CD8-positive, alpha-beta memory T cell (primary cell): Measurements from ENCODE around the gene ATG12. TPM values are rescaled to one million over a fixed set of nuclear protein-coding genes. Genes with fewer than 3 reads are reported as not detected.

Experiments
- CTCF ChIA-PET: fragments of 350-600 bp; sonication (Branson Sonifier 250); formaldehyde crosslinking; loops from one replicate; lab custom pipeline; 2021; ENCODE audit warnings: antibody characterized with exemption; lab: Charles Lee
- POLR2A ChIA-PET: fragments of 350-600 bp; sonication (Branson Sonifier 250); formaldehyde crosslinking; loops from one replicate; lab custom pipeline; 2021; ENCODE audit warnings: antibody characterized with exemption; lab: Charles Lee
- DNase-seq, 5 donors: peaks; one replicate each; pipeline versions ENCODE4 v3.0.0 to v3.0.0-alpha.2; 2020 to 2022; ENCODE audit warnings: mixed read lengths in 1 of 5
- H3K27ac ChIP-seq: one replicate; pipeline ENCODE4 v1.7.0; 2013; ENCODE audit warnings: low read depth, mild to moderate bottlenecking, low read length, moderate library complexity
- H3K27me3 ChIP-seq: 2 replicates; pipeline ENCODE4 v1.7.0; 2013; ENCODE audit warnings: low read length, mild to moderate bottlenecking; ENCODE audit not compliant: insufficient read depth, poor library complexity, severe bottlenecking
- H3K36me3 ChIP-seq: 2 replicates; pipeline ENCODE4 v1.7.0; 2013; ENCODE audit warnings: mild to moderate bottlenecking, low read length, moderate library complexity; ENCODE audit not compliant: insufficient read depth
- H3K4me1 ChIP-seq: 2 replicates; pipeline ENCODE4 v1.7.0; 2013; ENCODE audit warnings: mild to moderate bottlenecking, low read length, moderate library complexity; ENCODE audit not compliant: insufficient read depth
- H3K4me3 ChIP-seq: 2 replicates; pipeline ENCODE4 v1.7.0; 2013; ENCODE audit warnings: mild to moderate bottlenecking, low read length
- H3K9me3 ChIP-seq: 2 replicates; pipeline ENCODE4 v1.7.0; 2013; ENCODE audit warnings: mild to moderate bottlenecking, low read length
- H3K27ac Mint-ChIP-seq, 8 donors: one replicate each; pipeline ENCODE4 v1.8.0; 2020 to 2021; ENCODE audit warnings: mixed read lengths in 8 of 8, mild to moderate bottlenecking in 6 of 8, inconsistent platforms in 3 of 8, moderate library complexity in 3 of 8
- H3K27me3 Mint-ChIP-seq, 2 donors: one replicate each; pipeline ENCODE4 v1.8.0; 2020 to 2021; ENCODE audit warnings: mixed read lengths in 2 of 2, mild to moderate bottlenecking in 1 of 2, moderate library complexity in 1 of 2
- H3K36me3 Mint-ChIP-seq, 3 donors: one replicate each; pipeline ENCODE4 v1.8.0; 2020 to 2021; ENCODE audit warnings: mixed read lengths in 3 of 3, inconsistent platforms in 1 of 3, mild to moderate bottlenecking in 1 of 3
- H3K4me1 Mint-ChIP-seq, 3 donors: one replicate each; pipeline ENCODE4 v1.8.0; 2020 to 2021; ENCODE audit warnings: mixed read lengths in 3 of 3, inconsistent platforms in 1 of 3, mild to moderate bottlenecking in 1 of 3
- H3K4me3 Mint-ChIP-seq, 7 donors: one replicate each; pipeline ENCODE4 v1.8.0; 2020 to 2021; ENCODE audit warnings: mixed read lengths in 7 of 7, mild to moderate bottlenecking in 6 of 7, moderate library complexity in 4 of 7, inconsistent platforms in 2 of 7
- H3K9me3 Mint-ChIP-seq, 5 donors: one replicate each; pipeline ENCODE4 v1.8.0; 2020 to 2022; ENCODE audit warnings: mixed read lengths in 5 of 5, mild to moderate bottlenecking in 3 of 5, moderate library complexity in 2 of 5, inconsistent platforms in 1 of 5
- polyA plus RNA-seq: library from polyadenylated mRNA; unstranded; fragments of 300-500 nt; fragmentation: Illumina TruSeq; gene quantifications from one replicate; pipeline ENCODE4 v1.2.3, GENCODE V29; 2021
- total RNA-seq, 2 experiments: library from RNA; stranded (reverse); gene quantifications; one replicate each; pipeline ENCODE4 v1.2.3, GENCODE V29; 2021

The ATG12 gene
- total and polyA plus RNA-seq, 3 experiments from 2014 or later: 39.4 to 114 (median 44.6) TPM

DNA sequence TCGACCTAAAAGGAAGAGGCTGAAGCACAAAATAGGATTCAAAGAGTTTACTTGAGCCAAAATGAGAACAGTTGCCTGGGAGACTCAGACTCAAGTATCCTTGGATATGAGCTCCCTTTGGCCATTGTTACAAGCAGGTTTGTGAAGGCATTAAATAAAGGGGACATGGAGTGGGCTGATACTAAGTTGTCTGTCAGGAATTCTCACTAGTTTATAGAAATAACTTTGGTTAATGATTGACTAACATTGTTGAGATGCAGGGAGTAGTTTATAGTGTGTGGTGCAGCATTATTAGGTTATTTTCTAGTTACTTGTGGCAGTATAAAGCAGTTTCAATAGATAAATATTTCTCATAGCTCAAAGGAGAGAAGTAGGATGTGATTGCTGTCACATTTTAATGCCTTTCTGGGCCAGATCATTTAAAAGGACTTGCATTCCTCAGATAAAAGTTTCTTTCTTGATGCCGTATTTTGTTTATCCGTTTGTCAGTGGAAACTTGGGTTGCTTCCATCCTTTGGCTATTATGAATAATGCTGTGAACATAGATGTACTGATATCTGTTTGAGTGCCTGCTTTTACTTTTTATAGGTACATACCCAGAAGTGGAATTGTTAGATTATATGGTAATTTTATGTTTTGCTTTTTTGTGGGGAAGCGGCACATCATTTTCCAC is 9.5 kb upstream of the ATG12 start:
- no peak overlapping the region for H3K4me3 Mint-ChIP-seq
- H3K27ac Mint-ChIP-seq: no peak overlapping the region
- POLR2A ChIA-PET: no interaction called here
- H3K4me1 Mint-ChIP-seq: peaks cover 27 to 60% (median 45%) of the 10 kb centered on the region in 3 donors
- peaks cover 2 to 12% (median 4%) of the 10 kb centered on the region in 3 donors for H3K36me3 Mint-ChIP-seq
- Histone ChIP-seq H3K4me3 (no peak overlapping the region), H3K4me1 (no peaks in the 10 kb centered on the region), H3K9me3 (no peaks in the 10 kb centered on the region), H3K36me3 (peaks cover 5% of the 10 kb centered on the region), H3K27me3 (no peaks in the 10 kb centered on the region), H3K27ac (no peak overlapping the region)
- DNase-seq: no peak
- CTCF ChIA-PET: no interaction called here
- H3K9me3 Mint-ChIP-seq: peaks cover 0 to 10% (median 6%) of the 10 kb centered on the region in 5 donors
- no peaks in the 10 kb centered on the region for H3K27me3 Mint-ChIP-seq

DNA sequence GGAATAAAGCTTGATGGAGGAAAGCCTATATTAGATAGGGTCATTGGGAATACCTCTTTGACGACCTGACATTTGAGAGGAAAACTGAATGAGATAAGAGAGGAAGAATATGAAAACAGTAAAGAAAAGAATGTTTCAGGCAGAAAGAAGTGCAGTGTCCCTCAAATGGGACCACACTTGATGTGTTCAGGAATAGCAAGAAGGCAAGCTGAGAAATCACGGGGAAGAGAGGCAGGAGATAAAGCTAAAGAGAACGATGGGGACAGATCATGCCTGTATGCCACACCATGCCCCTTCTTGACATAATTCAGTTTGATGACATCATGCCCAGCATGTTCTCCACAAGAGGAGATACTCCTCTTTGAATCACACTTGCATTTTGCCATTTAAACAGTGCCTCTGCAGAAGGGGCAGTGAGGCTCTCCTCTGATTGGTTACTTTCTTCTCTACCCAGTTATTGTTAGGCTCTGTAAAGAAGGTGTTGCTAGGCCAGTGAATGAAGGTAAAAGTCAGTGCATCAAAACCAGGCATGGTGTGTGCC is 8.0 kb upstream of the ATG12 start:
- POLR2A ChIA-PET: no interaction called here
- no peaks in the 10 kb centered on the region for H3K9me3 ChIP-seq
- CTCF ChIA-PET: no interaction called here
- H3K27ac ChIP-seq: no peak overlapping the region
- H3K4me1 Mint-ChIP-seq: peaks cover 32 to 71% (median 47%) of the 10 kb centered on the region in 3 donors
- peaks cover 0 to 10% (median 6%) of the 10 kb centered on the region in 5 donors for H3K9me3 Mint-ChIP-seq
- H3K36me3 ChIP-seq: peaks cover 4% of the 10 kb centered on the region
- peak overlapping the region in 2 of 8 donors; percentile 6 to 12 for H3K27ac Mint-ChIP-seq
- H3K36me3 Mint-ChIP-seq: peaks cover 2 to 12% (median 4%) of the 10 kb centered on the region in 3 donors
- no peak overlapping the region for H3K4me3 ChIP-seq
- H3K27me3 Mint-ChIP-seq: no peaks in the 10 kb centered on the region
- DNase-seq: no peak
- H3K27me3 ChIP-seq: no peaks in the 10 kb centered on the region
- no peak overlapping the region for H3K4me3 Mint-ChIP-seq
- H3K4me1 ChIP-seq: no peaks in the 10 kb centered on the region

DNA sequence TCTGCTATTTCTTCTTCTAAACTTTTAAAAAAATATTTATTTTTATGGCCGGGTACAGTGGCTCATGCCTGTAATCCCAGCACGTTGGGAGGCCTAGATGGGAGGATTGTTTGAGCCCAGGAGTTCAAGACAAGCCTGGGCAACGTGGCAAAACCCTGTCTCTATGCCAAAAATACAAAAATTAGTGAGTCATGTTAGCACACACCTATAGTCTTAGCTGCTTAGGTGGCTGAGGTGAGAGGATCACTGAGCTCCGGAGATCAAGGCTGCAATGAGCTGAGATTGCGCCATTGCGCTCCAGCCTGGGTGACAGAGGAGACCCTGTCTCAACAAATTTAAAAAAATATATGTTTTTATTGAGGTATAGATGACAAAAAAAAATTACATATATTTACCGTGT is 5.9 kb upstream of the ATG12 start:
- no peak overlapping the region for H3K4me3 Mint-ChIP-seq
- CTCF ChIA-PET: interaction anchor here (1.4 kb wide), 1 partner anchor 21 kb away, joined by 3 read pairs; no protein-coding TSS in a partner anchor
- no peaks in the 10 kb centered on the region for H3K27me3 Mint-ChIP-seq

DNA sequence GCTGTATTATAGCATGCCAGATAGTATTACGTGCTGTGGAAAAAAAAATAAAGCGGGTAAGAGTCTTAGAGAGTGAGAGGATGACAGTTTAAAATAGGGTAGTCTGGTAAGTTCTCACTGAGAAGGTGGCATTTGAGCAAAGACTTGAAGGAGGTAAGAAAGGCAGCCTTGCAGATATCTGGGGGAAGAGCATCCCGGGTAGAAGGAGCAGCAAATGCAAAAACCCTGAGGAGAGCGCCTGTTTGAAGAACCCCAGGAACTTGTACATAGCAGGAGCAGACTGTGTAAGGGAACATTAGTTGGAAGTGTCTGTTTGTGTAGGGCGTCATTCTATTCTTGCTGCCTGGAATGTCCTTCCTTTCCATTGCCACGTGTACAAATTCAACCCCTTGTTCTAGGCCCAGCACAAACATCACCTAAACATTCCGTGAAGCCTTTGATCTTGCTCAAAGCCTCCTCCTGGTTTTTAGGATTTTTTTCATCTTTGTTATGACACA is 3.0 kb upstream of the ATG12 start:
- Histone ChIP-seq H3K27me3 (no peaks in the 10 kb centered on the region), H3K4me3 (no peak overlapping the region), H3K9me3 (no peaks in the 10 kb centered on the region), H3K4me1 (peaks cover 25% of the 10 kb centered on the region), H3K36me3 (no peaks in the 10 kb centered on the region), H3K27ac (no peak overlapping the region)
- H3K27ac Mint-ChIP-seq: peak overlapping the region in 3 of 8 donors; percentile 16 to 95 (median 48)
- POLR2A ChIA-PET: no interaction called here
- peak overlapping the region; percentile 16 to 99 (median 58) for H3K4me3 Mint-ChIP-seq
- no peaks in the 10 kb centered on the region for H3K27me3 Mint-ChIP-seq
- CTCF ChIA-PET: no interaction called here
- DNase-seq: no peak
- peaks cover 0 to 12% (median 0%) of the 10 kb centered on the region in 3 donors for H3K36me3 Mint-ChIP-seq
- no peaks in the 10 kb centered on the region for H3K9me3 Mint-ChIP-seq
- peaks cover 44 to 67% (median 59%) of the 10 kb centered on the region in 3 donors for H3K4me1 Mint-ChIP-seq

More for the DNA sequence above, 5.9 kb upstream of the ATG12 start:
- H3K4me1 ChIP-seq: peaks cover 9% of the 10 kb centered on the region
- H3K36me3 ChIP-seq: no peaks in the 10 kb centered on the region
- Mint-ChIP-seq H3K4me1 (peaks cover 39 to 69% (median 58%) of the 10 kb centered on the region in 3 donors), H3K9me3 (no peaks in the 10 kb centered on the region), H3K27ac (no peak overlapping the region), H3K36me3 (peaks cover 0 to 2% (median 0%) of the 10 kb centered on the region in 3 donors)
- H3K9me3 ChIP-seq: no peaks in the 10 kb centered on the region
- no peak for DNase-seq
- POLR2A ChIA-PET: no interaction called here
- no peak overlapping the region for H3K27ac ChIP-seq
- no peak overlapping the region for H3K4me3 ChIP-seq
- no peaks in the 10 kb centered on the region for H3K27me3 ChIP-seq

DNA sequence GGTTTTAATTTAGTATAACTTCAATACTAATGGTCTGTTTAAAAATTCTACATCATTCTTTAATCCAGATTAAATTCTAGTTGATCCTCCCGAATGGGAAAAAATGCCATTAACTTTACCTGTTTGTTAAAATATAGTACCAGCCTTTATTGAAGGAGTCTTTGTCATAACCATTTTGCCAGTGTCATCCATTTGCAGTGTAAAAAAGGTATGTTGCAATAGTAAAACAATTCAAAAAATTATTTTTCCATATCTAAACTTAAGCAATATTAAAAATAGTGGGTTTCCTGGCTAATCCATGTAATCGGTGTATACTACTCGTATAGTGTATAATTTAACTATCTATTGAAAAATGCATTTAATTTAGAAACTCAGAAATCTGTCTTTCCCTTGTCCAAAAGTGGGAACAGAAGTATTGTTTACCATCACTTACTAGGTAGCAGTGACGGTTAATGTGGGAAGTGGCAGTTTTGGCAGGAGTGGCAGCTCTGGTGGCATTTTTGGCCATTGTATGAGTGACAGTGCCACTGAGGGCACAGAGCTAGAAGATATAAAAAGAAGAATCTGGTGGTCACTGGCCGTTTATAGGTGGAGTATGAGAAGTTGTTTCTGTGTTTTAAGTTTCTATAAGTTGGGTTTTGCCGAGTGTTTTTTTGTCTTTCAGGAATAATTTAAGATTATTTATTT is 2.2 kb upstream of the ATG12 start:
- peaks cover 0 to 12% (median 0%) of the 10 kb centered on the region in 3 donors for H3K36me3 Mint-ChIP-seq

DNA sequence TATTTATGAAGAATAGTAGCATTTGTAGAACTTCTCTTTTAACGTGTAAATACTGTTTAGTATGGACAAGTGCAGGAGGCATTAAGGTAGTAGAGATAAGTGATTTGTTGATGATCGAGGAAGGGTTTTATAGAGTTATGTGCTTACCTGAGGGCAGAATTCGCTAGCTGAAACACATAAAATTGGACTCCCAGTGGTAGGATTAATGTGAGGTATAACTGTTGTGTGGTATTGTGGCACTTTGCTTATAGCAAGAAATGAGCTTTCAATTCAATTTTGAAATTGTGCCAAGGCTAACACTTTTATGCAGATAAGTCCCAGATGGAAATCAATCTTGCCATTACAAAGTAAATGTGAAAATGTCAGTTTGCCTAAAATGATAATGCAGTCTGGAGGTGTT is 1.6 kb upstream of the ATG12 start:
- H3K27me3 Mint-ChIP-seq: no peaks in the 10 kb centered on the region
- no peaks in the 10 kb centered on the region for H3K9me3 ChIP-seq
- no peak overlapping the region for H3K27ac ChIP-seq
- H3K27ac Mint-ChIP-seq: peak overlapping the region; percentile 83 to 99 (median 97)
- peaks cover 52 to 72% (median 65%) of the 10 kb centered on the region in 3 donors for H3K4me1 Mint-ChIP-seq
- ChIA-PET CTCF (no interaction called here), POLR2A (no interaction called here)
- peak overlapping the region; percentile 95 for H3K4me3 ChIP-seq
- H3K36me3 ChIP-seq: no peaks in the 10 kb centered on the region
- H3K36me3 Mint-ChIP-seq: peaks cover 0 to 13% (median 0%) of the 10 kb centered on the region in 3 donors
- no peak for DNase-seq
- peak overlapping the region; percentile 98 to 100 (median 99) for H3K4me3 Mint-ChIP-seq
- H3K27me3 ChIP-seq: no peaks in the 10 kb centered on the region
- H3K9me3 Mint-ChIP-seq: no peaks in the 10 kb centered on the region
- peaks cover 38% of the 10 kb centered on the region for H3K4me1 ChIP-seq

More for the DNA sequence above, 2.2 kb upstream of the ATG12 start:
- no peak for DNase-seq
- ChIA-PET CTCF (no interaction called here), POLR2A (no interaction called here)
- Mint-ChIP-seq H3K27ac (peak overlapping the region in 5 of 8 donors; percentile 35 to 99 (median 95)), H3K4me1 (peaks cover 48 to 67% (median 59%) of the 10 kb centered on the region in 3 donors), H3K4me3 (peak overlapping the region; percentile 98 to 100 (median 99)), H3K9me3 (no peaks in the 10 kb centered on the region), H3K27me3 (no peaks in the 10 kb centered on the region)
- H3K4me1 ChIP-seq: peaks cover 32% of the 10 kb centered on the region
- H3K27me3 ChIP-seq: no peaks in the 10 kb centered on the region
- H3K9me3 ChIP-seq: no peaks in the 10 kb centered on the region
- no peaks in the 10 kb centered on the region for H3K36me3 ChIP-seq
- H3K4me3 ChIP-seq: no peak overlapping the region
- H3K27ac ChIP-seq: no peak overlapping the region

DNA sequence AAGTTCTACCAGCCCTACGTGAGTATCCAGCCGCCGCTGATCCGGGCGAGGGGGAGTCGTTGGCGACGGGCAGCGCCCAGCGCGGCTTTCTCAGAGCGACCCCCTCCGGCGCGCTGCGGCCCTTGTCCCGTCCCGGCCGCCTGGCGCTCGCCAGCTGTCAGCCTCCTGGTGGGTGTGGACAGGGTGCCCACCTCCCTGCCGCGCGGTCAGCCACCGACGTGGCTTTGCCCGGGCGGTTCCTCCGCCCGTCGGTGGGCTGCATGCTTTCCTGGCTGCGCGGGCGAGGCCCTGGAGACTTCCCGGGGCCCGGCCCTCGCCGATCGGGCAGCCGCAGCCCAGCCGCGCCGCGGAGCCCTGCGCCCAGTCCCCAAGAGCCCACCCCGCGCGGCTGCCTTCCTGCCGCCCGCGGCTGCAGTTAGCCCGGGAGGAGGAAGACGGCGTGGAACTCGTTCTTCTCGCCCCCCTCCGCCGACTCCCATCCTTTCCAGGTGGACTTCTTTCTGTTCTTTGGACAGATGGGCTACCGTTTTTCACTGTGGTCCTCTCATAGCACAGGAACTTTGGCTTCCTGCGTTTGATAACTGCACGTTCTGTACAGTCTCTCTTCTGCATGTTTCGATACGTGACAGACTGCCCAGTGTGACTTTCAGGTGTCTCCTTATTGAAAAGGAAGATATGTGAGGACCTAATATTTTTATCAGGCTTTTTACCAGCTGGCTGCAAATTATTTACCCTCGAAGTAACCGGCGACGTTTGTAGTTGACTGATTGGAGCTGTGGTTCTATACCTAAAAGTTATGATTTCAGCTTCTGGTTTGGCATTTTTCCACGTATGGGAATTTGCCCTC is 947 bp upstream of the ATG12 start:
- Histone ChIP-seq H3K27ac (peak overlapping the region; percentile 94), H3K27me3 (no peaks in the 10 kb centered on the region), H3K9me3 (no peaks in the 10 kb centered on the region), H3K4me3 (peak overlapping the region; percentile 95), H3K36me3 (peaks cover 4% of the 10 kb centered on the region), H3K4me1 (peaks cover 39% of the 10 kb centered on the region)
- DNase-seq: no peak
- H3K9me3 Mint-ChIP-seq: no peaks in the 10 kb centered on the region
- H3K4me1 Mint-ChIP-seq: peaks cover 57 to 78% (median 70%) of the 10 kb centered on the region in 3 donors
- peaks cover 0 to 20% (median 0%) of the 10 kb centered on the region in 3 donors for H3K36me3 Mint-ChIP-seq
- peak overlapping the region; percentile 98 to 100 (median 99) for H3K4me3 Mint-ChIP-seq
- ChIA-PET CTCF (no interaction called here), POLR2A (interaction anchor here (1.2 to 1.7 kb wide), 3 partner anchors 216 to 299 kb away, joined by 3 to 7 read pairs (median 5); partner anchors contain the start of genes COMMD10 and TMED7)
- H3K27me3 Mint-ChIP-seq: no peaks in the 10 kb centered on the region
- peak overlapping the region; percentile 95 to 100 (median 98) for H3K27ac Mint-ChIP-seq
